PFSK-1 (cell line): Measurements from ENCODE around the gene C1QC.

Experiments used
- POLR2AphosphoS5 ChIP-seq: IDR thresholded peaks from 2 replicates; pipeline ENCODE4 v1.6.1; 2012; ENCODE audit warnings: low read depth, mild to moderate bottlenecking, control low read depth, low read length, moderate library complexity
- REST ChIP-seq, 2 experiments: IDR thresholded peaks; 2 replicates each; pipeline versions ENCODE4 v1.6.1 to v1.8.0; 2011 to 2012; ENCODE audit warnings: low read depth in 2 of 2, low read length in 2 of 2, control low read depth in 1 of 2, inconsistent platforms in 1 of 2, mild to moderate bottlenecking in 1 of 2, moderate library complexity in 1 of 2; ENCODE audit not compliant: insufficient read depth in 1 of 2
- SIN3A ChIP-seq: IDR thresholded peaks from 2 replicates; pipeline ENCODE4 v1.6.1; 2012; ENCODE audit warnings: mild to moderate bottlenecking, low read length, moderate library complexity, borderline replicate concordance; ENCODE audit not compliant: insufficient read depth

GRCh38 chr1:22643928-22644327 lies 495 bp downstream of the C1QC start:
- TF ChIP-seq POLR2AphosphoS5 (no peak), REST (IDR thresholded peaks at IDR 0.05; ENCODE audit: insufficient read depth in 1 of 2, low read depth in 2 of 2, low read length in 2 of 2) (no peak), SIN3A (no peak)
